ENCODE measurements around the gene TAB2.

Gene TAB2

DNA sequence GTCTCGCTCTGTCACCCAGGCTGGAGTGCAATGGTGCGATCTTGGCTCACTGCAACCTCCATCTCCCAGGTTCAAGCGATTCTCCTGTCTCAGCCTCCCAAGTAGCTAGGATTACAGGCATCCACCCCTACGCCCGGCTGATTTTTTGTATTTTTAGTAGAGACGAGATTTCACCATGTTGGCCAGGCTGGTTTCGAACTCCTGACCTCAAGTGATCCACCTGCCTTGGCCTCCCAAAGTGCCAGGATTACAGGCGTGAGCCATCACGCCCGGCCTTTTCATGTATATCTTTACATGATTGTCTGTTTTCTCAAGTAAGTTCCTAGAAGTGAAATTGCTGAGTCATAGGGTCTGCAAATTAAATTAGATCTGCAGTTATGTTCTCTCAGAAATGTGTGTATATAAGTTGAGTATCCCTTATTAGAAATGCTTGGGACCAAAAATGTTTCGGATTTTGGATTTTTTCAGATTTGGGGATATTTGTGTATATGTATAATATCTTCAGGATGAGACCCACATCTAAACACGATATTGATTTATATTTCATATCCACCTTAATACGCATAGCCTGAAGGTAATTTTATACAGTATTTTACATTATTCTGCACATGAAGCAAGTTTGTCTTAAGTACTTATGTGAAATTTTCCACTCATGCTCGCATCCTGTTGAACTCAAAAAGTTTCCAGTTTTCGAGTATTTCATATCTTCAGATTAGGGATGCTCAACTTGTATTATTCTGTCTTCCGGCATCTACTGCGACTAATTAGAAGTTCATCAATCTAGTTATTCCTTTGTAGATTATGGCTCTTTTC, 40.4 kb downstream of the TAB2 start:
- Histone ChIP-seq H3K36me3 (ENCODE audit: control insufficient read depth, insufficient read depth, low read length) (peaks cover 4% of the 10 kb centered on the region), H3K4me3 (replicated peaks; ENCODE audit: low read depth, low read length) (no peak overlapping the region), H3K27me3 (replicated peaks; ENCODE audit: control insufficient read depth, insufficient read depth, low read length) (no peaks in the 10 kb centered on the region)
- DNase-seq (ENCODE audit: extremely low read depth, insufficient read length): no peak
- TF ChIP-seq, protein P1, sequence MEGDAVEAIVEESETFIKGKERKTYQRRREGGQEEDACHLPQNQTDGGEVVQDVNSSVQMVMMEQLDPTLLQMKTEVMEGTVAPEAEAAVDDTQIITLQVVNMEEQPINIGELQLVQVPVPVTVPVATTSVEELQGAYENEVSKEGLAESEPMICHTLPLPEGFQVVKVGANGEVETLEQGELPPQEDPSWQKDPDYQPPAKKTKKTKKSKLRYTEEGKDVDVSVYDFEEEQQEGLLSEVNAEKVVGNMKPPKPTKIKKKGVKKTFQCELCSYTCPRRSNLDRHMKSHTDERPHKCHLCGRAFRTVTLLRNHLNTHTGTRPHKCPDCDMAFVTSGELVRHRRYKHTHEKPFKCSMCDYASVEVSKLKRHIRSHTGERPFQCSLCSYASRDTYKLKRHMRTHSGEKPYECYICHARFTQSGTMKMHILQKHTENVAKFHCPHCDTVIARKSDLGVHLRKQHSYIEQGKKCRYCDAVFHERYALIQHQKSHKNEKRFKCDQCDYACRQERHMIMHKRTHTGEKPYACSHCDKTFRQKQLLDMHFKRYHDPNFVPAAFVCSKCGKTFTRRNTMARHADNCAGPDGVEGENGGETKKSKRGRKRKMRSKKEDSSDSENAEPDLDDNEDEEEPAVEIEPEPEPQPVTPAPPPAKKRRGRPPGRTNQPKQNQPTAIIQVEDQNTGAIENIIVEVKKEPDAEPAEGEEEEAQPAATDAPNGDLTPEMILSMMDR (IDR thresholded peaks at IDR 0.05; ENCODE audit: insufficient read depth, low read length, poor library complexity, severe bottlenecking): no peak

DNA sequence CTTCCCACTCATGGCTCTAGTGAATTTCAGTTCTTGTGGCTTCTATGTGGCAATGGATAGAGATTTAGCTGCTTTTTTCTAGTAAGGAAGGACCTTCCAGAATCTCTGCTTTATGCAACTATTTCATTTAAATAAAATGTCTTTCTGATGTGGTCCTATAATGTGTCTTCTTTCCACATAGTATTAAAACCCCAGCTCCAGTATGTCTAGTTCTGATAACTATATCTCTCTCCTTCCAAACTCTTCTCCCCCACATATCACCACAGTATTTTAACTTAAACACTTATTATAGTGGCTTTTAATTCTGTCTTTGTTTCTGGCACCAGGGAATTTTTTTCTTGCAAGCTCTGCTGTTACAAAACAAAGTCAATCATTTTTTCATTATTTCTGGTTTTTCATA, 41.9 kb downstream of the TAB2 start:
- H3K27me3 ChIP-seq (replicated peaks; ENCODE audit: control insufficient read depth, insufficient read depth, low read length): no peaks in the 10 kb centered on the region
- TF ChIP-seq, protein P1 (IDR thresholded peaks at IDR 0.05; ENCODE audit: insufficient read depth, low read length, poor library complexity, severe bottlenecking): no peak
- DNase-seq (ENCODE audit: extremely low read depth, insufficient read length): no peak

GRCh38 chr6:149360536-149360935, 43.0 kb downstream of the TAB2 start:
- no peak for DNase-seq (ENCODE audit: extremely low read depth, insufficient read length)
- Histone ChIP-seq H3K27me3 (replicated peaks; ENCODE audit: control insufficient read depth, insufficient read depth, low read length) (no peaks in the 10 kb centered on the region), H3K4me3 (replicated peaks; ENCODE audit: low read depth, low read length) (no peak overlapping the region), H3K36me3 (ENCODE audit: control insufficient read depth, insufficient read depth, low read length) (peaks cover 4% of the 10 kb centered on the region)
- TF ChIP-seq, protein P1 (IDR thresholded peaks at IDR 0.05; ENCODE audit: insufficient read depth, low read length, poor library complexity, severe bottlenecking): no peak

More for the DNA sequence above, 41.9 kb downstream of the TAB2 start:
- Histone ChIP-seq H3K4me3 (replicated peaks; ENCODE audit: low read depth, low read length) (no peak overlapping the region), H3K36me3 (ENCODE audit: control insufficient read depth, insufficient read depth, low read length) (peaks cover 4% of the 10 kb centered on the region)

DNA sequence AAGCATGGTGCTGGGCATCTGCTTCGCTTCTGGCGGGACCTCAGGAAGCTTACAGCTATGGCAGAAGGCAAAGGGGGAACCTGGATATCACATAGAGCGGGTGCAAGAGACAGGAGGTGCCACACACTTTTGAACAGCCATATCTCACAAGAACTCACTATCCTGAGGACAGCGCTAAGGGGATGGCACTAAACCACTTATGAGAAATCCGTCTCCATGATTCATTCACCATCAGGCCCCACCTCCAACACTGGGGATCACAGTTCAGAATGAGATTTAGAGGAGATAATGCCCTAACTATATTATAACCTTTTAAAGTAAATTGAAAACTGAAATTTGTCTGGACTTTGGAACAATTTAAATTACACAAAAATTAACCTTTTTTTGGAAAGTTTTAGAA, 44.8 kb downstream of the TAB2 start:
- no peak for DNase-seq (ENCODE audit: extremely low read depth, insufficient read length)
- Histone ChIP-seq H3K27me3 (replicated peaks; ENCODE audit: control insufficient read depth, insufficient read depth, low read length) (no peaks in the 10 kb centered on the region), H3K4me3 (replicated peaks; ENCODE audit: low read depth, low read length) (no peak overlapping the region), H3K36me3 (ENCODE audit: control insufficient read depth, insufficient read depth, low read length) (peaks cover 4% of the 10 kb centered on the region)
- TF ChIP-seq, protein P1 (IDR thresholded peaks at IDR 0.05; ENCODE audit: insufficient read depth, low read length, poor library complexity, severe bottlenecking): no peak

DNA sequence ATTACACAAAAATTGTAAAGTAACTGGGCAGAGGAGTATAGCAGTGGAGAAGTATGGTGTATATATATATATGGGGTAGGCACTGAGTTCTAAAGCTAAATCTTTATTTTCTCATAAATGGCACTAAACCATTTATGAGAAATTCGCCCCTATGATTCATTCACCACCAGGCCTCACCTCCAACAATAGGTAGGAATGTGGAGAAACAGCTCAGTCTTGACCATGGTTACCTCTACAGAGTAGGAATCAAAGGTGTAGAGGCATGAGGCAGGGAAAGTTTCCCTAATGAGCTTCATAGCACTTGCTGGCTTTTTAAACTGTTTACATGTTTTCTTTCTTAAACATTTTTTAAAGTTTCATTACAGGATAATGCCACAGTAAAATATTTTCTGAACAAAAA, 45.6 kb downstream of the TAB2 start:
- Histone ChIP-seq H3K27me3 (replicated peaks; ENCODE audit: control insufficient read depth, insufficient read depth, low read length) (no peaks in the 10 kb centered on the region), H3K4me3 (replicated peaks; ENCODE audit: low read depth, low read length) (no peak overlapping the region), H3K36me3 (ENCODE audit: control insufficient read depth, insufficient read depth, low read length) (peaks cover 4% of the 10 kb centered on the region)
- TF ChIP-seq, protein P1 (IDR thresholded peaks at IDR 0.05; ENCODE audit: insufficient read depth, low read length, poor library complexity, severe bottlenecking): no peak
- DNase-seq (ENCODE audit: extremely low read depth, insufficient read length): no peak

All from GM06990 (cell line).